HG02678 (cell line): ENCODE data around the gene HRCT1.
A peak's percentile ranks its signal among the peaks of the same experiment; 100 is the strongest.

Source experiments
- ATAC-seq: cut with Tn5 transposase; IDR thresholded peaks from one replicate; pipeline ENCODE4 v1.9.1; 2021; ENCODE audit warnings: mild to moderate bottlenecking, moderate library complexity; ENCODE audit not compliant: unreplicated experiment

Gene HRCT1

GRCh38 chr9:35940458-35941407 is 34.7 kb downstream of the HRCT1 start:
- ATAC-seq, result no peak

DNA sequence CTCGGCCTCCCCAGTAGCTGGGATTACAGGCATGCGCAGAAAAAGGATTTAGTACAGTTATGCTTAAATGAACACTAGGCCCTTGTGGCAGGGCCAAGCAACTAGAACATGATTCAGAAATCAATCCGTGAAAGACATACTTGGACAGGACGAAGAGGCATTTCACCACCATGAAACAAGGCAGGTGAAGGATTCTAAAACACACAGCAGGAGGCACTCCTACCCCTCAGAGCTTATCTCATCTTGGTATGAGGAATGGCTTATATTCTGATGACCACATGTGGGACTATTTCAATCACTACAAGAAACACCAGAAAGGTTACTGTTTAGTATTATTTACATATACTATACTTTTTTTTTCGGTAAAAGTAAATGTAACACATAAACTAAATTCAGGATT is 36.3 kb downstream of the HRCT1 start:
- ATAC-seq, result no peak

DNA sequence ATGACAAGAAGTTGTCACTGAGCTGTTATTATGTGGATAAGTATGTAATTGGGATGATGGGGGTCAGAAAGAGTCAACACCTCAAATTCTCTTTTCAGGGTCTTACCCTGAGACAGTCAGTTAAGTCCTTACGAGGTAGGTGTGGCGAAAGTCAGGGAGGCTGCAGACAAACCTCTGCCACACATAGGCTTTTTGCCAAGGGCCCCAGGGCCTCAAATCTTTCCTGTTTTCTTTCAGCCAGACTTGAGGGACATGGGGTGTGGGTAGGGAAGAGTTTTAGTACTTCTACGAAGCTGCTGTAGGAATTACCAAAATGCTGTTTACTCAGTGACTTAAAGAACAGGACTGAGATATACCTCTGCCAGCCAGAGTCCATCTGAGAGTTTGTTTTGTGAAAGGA is 38.2 kb downstream of the HRCT1 start:
- ATAC-seq, result no peak

DNA sequence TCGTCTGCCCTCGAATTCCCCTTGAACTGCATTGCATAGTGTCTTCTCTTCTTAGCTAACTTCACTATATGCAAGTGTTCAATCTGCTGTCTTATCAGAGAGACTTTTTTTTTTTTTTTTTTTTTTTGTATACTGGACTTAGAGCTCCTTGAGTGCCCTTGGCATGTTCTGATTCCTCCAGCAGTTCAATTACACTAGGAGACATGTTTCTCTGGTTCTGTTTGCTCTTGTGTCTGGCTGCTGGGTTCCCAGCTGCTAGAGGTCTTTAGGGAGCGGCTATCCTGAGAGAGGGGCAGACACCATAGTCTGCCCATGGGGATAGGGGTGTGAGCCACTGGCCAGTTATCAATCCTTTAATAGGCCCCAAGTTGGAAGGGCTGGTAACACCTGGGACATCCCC is 38.8 kb downstream of the HRCT1 start:
- no peak for ATAC-seq

GRCh38 chr9:35945341-35946018 is 39.5 kb downstream of the HRCT1 start:
- no peak for ATAC-seq

DNA sequence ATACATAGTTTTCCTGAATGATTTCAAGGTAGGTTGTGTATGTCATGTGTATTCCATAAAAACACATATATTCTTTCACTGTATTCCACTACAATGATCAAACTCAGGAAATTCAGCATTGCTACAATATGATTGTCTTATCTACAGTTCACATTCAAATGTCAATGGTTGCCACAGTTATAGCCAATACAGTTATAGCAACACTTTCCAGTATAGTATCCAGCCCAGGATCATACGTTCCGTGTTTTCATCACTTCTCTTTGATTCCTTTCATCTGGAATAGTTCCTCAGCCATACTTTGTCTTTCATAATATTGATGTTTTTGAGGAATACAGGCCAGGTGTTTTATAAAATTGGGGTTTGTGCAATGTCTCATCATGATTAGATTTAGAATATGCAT is 42.4 kb downstream of the HRCT1 start:
- ATAC-seq, result no peak

- ATAC-seq, result no peak
Measured at GRCh38 chr9:35948901-35949318, 42.9 kb downstream of the HRCT1 start.

- no peak for ATAC-seq
Measured at GRCh38 chr9:35951736-35952135, 45.7 kb downstream of the HRCT1 start.

DNA sequence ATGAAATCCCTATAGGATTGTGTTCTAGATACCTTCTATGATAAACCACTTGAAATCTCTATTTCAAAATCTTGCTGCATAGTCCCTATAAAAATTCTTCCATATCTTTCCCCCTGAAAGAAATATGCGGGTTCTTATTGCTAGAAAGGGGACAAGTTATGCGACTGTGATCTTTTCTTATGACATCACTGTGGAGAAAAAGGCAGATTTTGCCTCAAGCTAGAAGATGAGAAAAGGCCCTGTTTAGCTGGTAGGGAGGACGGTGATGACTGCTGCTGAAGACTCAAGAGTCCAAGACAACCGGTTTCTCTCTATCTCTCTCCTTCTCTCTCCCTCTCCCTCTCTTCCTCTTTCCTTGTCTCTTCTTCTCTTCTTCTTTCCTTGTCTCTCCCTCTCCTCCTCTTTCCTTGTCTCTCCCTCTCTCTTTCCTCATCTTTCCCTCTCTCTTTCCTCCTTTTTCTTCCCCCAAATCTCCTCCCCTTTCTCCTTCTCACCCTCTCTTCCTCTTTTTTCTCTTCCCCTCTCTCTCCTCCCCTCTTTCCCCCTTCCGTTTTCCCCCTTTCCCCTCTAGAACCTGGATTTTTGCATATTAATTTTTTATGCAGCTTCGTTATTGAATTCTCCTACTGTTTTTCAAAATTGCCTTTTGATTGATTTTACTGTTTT is 46.7 kb downstream of the HRCT1 start:
- ATAC-seq, result no peak

- ATAC-seq, result peak; percentile 51
Measured at GRCh38 chr9:35954942-35955546, 49.0 kb downstream of the HRCT1 start.

- no peak for ATAC-seq
Measured at GRCh38 chr9:35956651-35957050, 50.6 kb downstream of the HRCT1 start.
